Measurements from ENCODE around the gene GRHL3.

The GRHL3 gene

DNA sequence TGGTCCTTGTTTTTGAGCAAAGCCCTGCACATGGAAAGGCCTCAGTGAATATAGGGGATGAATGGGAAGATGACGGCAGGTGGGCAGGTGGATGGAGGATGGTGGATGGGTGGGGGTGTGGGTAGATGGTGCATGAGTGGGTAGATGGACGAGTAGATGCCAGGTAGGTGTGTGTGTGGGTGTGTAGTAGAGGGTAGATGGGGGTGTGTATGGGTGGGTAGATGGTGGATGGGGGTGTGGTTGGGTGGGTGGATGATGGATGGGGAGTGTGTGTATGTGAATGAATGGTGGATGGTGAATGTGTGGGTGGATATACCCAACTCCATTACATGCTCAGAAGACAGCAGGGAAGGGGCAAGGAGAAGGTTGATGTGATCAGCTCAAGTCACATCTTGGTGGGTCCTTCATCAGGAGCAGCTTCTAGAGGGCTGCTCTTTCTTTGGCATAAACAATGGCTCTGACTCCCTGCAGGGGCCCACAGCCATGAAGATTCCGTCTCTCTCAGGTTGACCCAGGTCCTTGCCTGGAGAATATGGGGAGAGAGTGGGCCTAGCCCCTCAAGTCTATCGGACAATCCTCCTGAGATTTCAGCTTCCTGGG is 34.2 kb downstream of the GRHL3 start:
- Histone ChIP-seq H3K36me3 (ENCODE audit: control insufficient read depth in 1 of 2, insufficient read depth in 2 of 2, low read length in 2 of 2) (peaks cover 15 to 17% of the 10 kb centered on the region in 2 experiments), H3K18ac (ENCODE audit: low read length) (no peak overlapping the region), H3K79me2 (ENCODE audit: control insufficient read depth, insufficient read depth, low read length, poor library complexity) (no peaks in the 10 kb centered on the region), H3K27me3 (ENCODE audit: insufficient read depth, low read length) (no peaks in the 10 kb centered on the region), H3K4me3 (ENCODE audit: low read depth, low read length) (no peak overlapping the region), H3K9ac (ENCODE audit: low read length) (no peak overlapping the region), H3K23ac (ENCODE audit: low read length) (no peak overlapping the region), H4K8ac (ENCODE audit: low read depth, low read length) (no peak overlapping the region), H2AFZ (ENCODE audit: insufficient read depth, low read length, poor library complexity) (no peak overlapping the region), H3K79me1 (ENCODE audit: low read length) (no peaks in the 10 kb centered on the region), H2BK5ac (ENCODE audit: low read depth, low read length, poor library complexity) (no peak overlapping the region), H2AK5ac (ENCODE audit: low read length) (no peak overlapping the region), H2BK120ac (ENCODE audit: insufficient read depth, low read length, poor library complexity) (no peak overlapping the region), H3K4ac (ENCODE audit: low read depth, low read length) (no peak overlapping the region), H4K91ac (ENCODE audit: low read depth, low read length) (no peak overlapping the region), H4K12ac (ENCODE audit: low read depth, low read length) (no peak overlapping the region), H2BK12ac (ENCODE audit: low read length) (no peak overlapping the region), H3K4me1 (ENCODE audit: control insufficient read depth in 1 of 2, insufficient read depth in 2 of 2, low read length in 2 of 2) (peaks cover 0 to under 1% of the 10 kb centered on the region in 2 experiments), H3K4me2 (ENCODE audit: low read length) (no peak overlapping the region), H3K27ac (ENCODE audit: low read depth, low read length) (no peak overlapping the region), H3K14ac (ENCODE audit: low read length) (no peak overlapping the region), H3K9me3 (ENCODE audit: insufficient read depth, low read depth, low read length) (peaks cover 1% of the 10 kb centered on the region)
- WGBS (ENCODE audit: extremely low coverage, insufficient coverage, insufficient read length), result no CpG with 5 or more reads among the region's 4 CpGs
- no peak for DNase-seq

DNA sequence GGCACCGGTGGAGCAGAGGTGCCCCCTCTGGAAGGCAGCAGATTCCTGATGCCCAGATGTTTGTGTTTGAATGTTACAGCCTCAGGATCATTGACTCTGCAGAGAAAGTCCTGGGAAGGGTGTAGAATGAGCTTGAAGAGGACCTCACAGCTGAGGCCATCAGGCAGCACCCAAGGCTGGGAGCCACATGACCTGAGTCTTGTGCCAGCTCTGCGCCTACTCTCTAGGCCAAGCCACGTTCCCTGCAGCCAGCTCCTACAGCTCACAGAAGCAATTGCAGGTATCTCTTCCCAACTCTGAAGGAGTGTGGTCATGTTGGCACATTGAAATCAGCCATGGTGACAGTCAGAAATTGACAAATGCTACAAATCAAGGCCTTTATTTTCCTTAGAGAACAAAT is 36.3 kb downstream of the GRHL3 start:
- no CpG with 5 or more reads among the region's 3 CpGs for WGBS (ENCODE audit: extremely low coverage, insufficient coverage, insufficient read length)
- H2BK5ac ChIP-seq (ENCODE audit: low read depth, low read length, poor library complexity), result no peak overlapping the region
- H3K4me3 ChIP-seq (ENCODE audit: low read depth, low read length), result no peak overlapping the region
- H3K4me1 ChIP-seq (ENCODE audit: control insufficient read depth in 1 of 2, insufficient read depth in 2 of 2, low read length in 2 of 2), result no peaks in the 10 kb centered on the region
- H4K91ac ChIP-seq (ENCODE audit: low read depth, low read length), result no peak overlapping the region
- H3K79me2 ChIP-seq (ENCODE audit: control insufficient read depth, insufficient read depth, low read length, poor library complexity), result no peaks in the 10 kb centered on the region
- no peak overlapping the region for H3K4me2 ChIP-seq (ENCODE audit: low read length)
- H3K4ac ChIP-seq (ENCODE audit: low read depth, low read length), result no peak overlapping the region
- H2BK120ac ChIP-seq (ENCODE audit: insufficient read depth, low read length, poor library complexity), result no peak overlapping the region
- H4K12ac ChIP-seq (ENCODE audit: low read depth, low read length), result no peak overlapping the region
- H3K18ac ChIP-seq (ENCODE audit: low read length), result no peak overlapping the region
- no peak overlapping the region for H3K27ac ChIP-seq (ENCODE audit: low read depth, low read length)
- no peak overlapping the region for H3K14ac ChIP-seq (ENCODE audit: low read length)
- peaks cover 15 to 16% of the 10 kb centered on the region in 2 experiments for H3K36me3 ChIP-seq (ENCODE audit: control insufficient read depth in 1 of 2, insufficient read depth in 2 of 2, low read length in 2 of 2)
- no peak for DNase-seq
- no peak overlapping the region for H3K23ac ChIP-seq (ENCODE audit: low read length)
- H4K8ac ChIP-seq (ENCODE audit: low read depth, low read length), result no peak overlapping the region
- no peaks in the 10 kb centered on the region for H3K27me3 ChIP-seq (ENCODE audit: insufficient read depth, low read length)
- no peak overlapping the region for H2BK12ac ChIP-seq (ENCODE audit: low read length)
- H3K9ac ChIP-seq (ENCODE audit: low read length), result no peak overlapping the region
- H2AFZ ChIP-seq (ENCODE audit: insufficient read depth, low read length, poor library complexity), result no peak overlapping the region
- no peak overlapping the region for H2AK5ac ChIP-seq (ENCODE audit: low read length)
- no peaks in the 10 kb centered on the region for H3K9me3 ChIP-seq (ENCODE audit: insufficient read depth, low read depth, low read length)
- no peaks in the 10 kb centered on the region for H3K79me1 ChIP-seq (ENCODE audit: low read length)

DNA sequence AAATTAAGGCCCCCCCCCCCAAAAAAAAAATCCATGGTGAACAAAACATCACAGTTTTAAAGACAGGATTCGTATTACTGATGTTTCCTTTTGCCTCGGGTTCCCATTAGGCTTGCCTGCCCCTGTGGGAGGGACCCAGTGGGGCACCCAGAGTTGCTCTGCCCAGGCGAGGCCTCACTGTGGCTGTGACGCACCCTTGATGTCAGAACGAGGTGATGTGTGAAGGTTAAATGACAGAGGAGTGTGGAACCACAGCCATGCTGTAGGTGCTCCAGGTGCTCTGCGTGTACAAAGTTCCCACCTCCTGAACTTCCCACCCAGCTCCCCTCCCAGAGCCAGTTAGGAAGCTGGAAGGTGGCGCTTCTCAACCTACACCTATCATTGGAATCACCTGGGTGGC is 37.9 kb downstream of the GRHL3 start:
- Histone ChIP-seq H2BK5ac (ENCODE audit: low read depth, low read length, poor library complexity) (no peak overlapping the region), H3K27ac (ENCODE audit: low read depth, low read length) (no peak overlapping the region), H3K4me3 (ENCODE audit: low read depth, low read length) (no peak overlapping the region), H3K4ac (ENCODE audit: low read depth, low read length) (no peak overlapping the region), H2BK120ac (ENCODE audit: insufficient read depth, low read length, poor library complexity) (no peak overlapping the region), H3K23ac (ENCODE audit: low read length) (no peak overlapping the region), H2AK5ac (ENCODE audit: low read length) (no peak overlapping the region), H3K18ac (ENCODE audit: low read length) (no peak overlapping the region), H4K12ac (ENCODE audit: low read depth, low read length) (no peak overlapping the region), H3K27me3 (ENCODE audit: insufficient read depth, low read length) (no peaks in the 10 kb centered on the region), H3K14ac (ENCODE audit: low read length) (no peak overlapping the region), H3K79me2 (ENCODE audit: control insufficient read depth, insufficient read depth, low read length, poor library complexity) (no peaks in the 10 kb centered on the region), H4K8ac (ENCODE audit: low read depth, low read length) (no peak overlapping the region), H2BK12ac (ENCODE audit: low read length) (no peak overlapping the region), H2AFZ (ENCODE audit: insufficient read depth, low read length, poor library complexity) (no peak overlapping the region), H4K91ac (ENCODE audit: low read depth, low read length) (no peak overlapping the region), H3K9me3 (ENCODE audit: insufficient read depth, low read depth, low read length) (no peaks in the 10 kb centered on the region), H3K4me1 (ENCODE audit: control insufficient read depth in 1 of 2, insufficient read depth in 2 of 2, low read length in 2 of 2) (no peaks in the 10 kb centered on the region), H3K4me2 (ENCODE audit: low read length) (no peak overlapping the region), H3K9ac (ENCODE audit: low read length) (no peak overlapping the region), H3K79me1 (ENCODE audit: low read length) (no peaks in the 10 kb centered on the region), H3K36me3 (ENCODE audit: control insufficient read depth in 1 of 2, insufficient read depth in 2 of 2, low read length in 2 of 2) (peaks cover 15% of the 10 kb centered on the region in 2 experiments)
- DNase-seq, result no peak
- no CpG with 5 or more reads among the region's 7 CpGs for WGBS (ENCODE audit: extremely low coverage, insufficient coverage, insufficient read length)

DNA sequence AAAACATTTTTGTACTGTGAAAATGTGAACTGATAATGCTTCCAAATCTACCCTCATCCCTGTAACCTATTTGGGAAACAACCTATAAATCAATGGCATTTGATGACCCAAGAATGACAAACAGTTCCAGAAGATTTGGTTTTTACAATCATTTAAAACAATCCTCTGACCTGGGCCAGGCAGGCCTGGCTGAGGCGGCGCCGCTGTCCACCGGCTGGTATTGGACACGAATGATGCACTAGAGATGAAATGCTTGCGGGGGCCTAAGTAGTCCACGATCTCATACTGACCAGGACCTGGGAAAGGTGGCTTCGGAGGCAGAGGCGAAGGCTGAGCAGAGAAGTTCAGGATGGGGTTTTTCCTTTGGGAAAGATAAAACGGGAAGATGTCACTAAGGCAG is 41.5 kb downstream of the GRHL3 start:
- Histone ChIP-seq H2AFZ (ENCODE audit: insufficient read depth, low read length, poor library complexity) (no peak overlapping the region), H4K12ac (ENCODE audit: low read depth, low read length) (no peak overlapping the region), H3K23ac (ENCODE audit: low read length) (no peak overlapping the region), H3K14ac (ENCODE audit: low read length) (no peak overlapping the region), H3K27ac (ENCODE audit: low read depth, low read length) (no peak overlapping the region), H2AK5ac (ENCODE audit: low read length) (no peak overlapping the region), H3K18ac (ENCODE audit: low read length) (no peak overlapping the region), H2BK12ac (ENCODE audit: low read length) (no peak overlapping the region), H4K8ac (ENCODE audit: low read depth, low read length) (no peak overlapping the region), H3K27me3 (ENCODE audit: insufficient read depth, low read length) (no peaks in the 10 kb centered on the region), H3K79me1 (ENCODE audit: low read length) (no peaks in the 10 kb centered on the region), H3K4me2 (ENCODE audit: low read length) (no peak overlapping the region), H3K36me3 (ENCODE audit: control insufficient read depth in 1 of 2, insufficient read depth in 2 of 2, low read length in 2 of 2) (peaks cover 2 to 5% of the 10 kb centered on the region in 2 experiments), H3K9ac (ENCODE audit: low read length) (no peak overlapping the region), H4K91ac (ENCODE audit: low read depth, low read length) (no peak overlapping the region), H3K79me2 (ENCODE audit: control insufficient read depth, insufficient read depth, low read length, poor library complexity) (no peaks in the 10 kb centered on the region), H3K4me1 (ENCODE audit: control insufficient read depth in 1 of 2, insufficient read depth in 2 of 2, low read length in 2 of 2) (no peaks in the 10 kb centered on the region), H3K4me3 (ENCODE audit: low read depth, low read length) (no peak overlapping the region), H2BK5ac (ENCODE audit: low read depth, low read length, poor library complexity) (no peak overlapping the region), H2BK120ac (ENCODE audit: insufficient read depth, low read length, poor library complexity) (no peak overlapping the region), H3K4ac (ENCODE audit: low read depth, low read length) (no peak overlapping the region), H3K9me3 (ENCODE audit: insufficient read depth, low read depth, low read length) (no peaks in the 10 kb centered on the region)
- no peak for DNase-seq
- WGBS (ENCODE audit: extremely low coverage, insufficient coverage, insufficient read length), result no CpG with 5 or more reads among the region's 10 CpGs
